Activated CD4-positive, alpha-beta T cell treated with anti-CD3 and anti-CD28 coated beads, Interleukin-2, amount 10 ng/mL, durations not matched to agents 24 days and 14 days (primary cell): ENCODE data around the gene LELP1. TPM values are rescaled to one million over a fixed set of nuclear protein-coding genes. Genes with fewer than 3 reads are reported as not detected.
A peak's percentile ranks its signal among the peaks of the same experiment; 100 is the strongest.
"Not testable (repeated sequence)": the region's sequence is repeated elsewhere in the genome, so short reads cannot be mapped to it uniquely, and the experiment has no call there.

ENCODE experiments used
- DNase-seq: peaks from one replicate; pipeline ENCODE4 v3.0.0; 2022
- H3K27ac Mint-ChIP-seq: one replicate; pipeline ENCODE4 v1.8.0; 2022; ENCODE audit warnings: mild to moderate bottlenecking, mixed read lengths
- H3K27me3 Mint-ChIP-seq: one replicate; pipeline ENCODE4 v1.8.0; 2022; ENCODE audit warnings: mixed read lengths
- H3K36me3 Mint-ChIP-seq: one replicate; pipeline ENCODE4 v1.8.0; 2022; ENCODE audit warnings: low read depth, mild to moderate bottlenecking, mixed read lengths
- H3K4me1 Mint-ChIP-seq: one replicate; pipeline ENCODE4 v1.8.0; 2021; ENCODE audit warnings: mixed read lengths
- H3K4me3 Mint-ChIP-seq: one replicate; pipeline ENCODE4 v1.8.0; 2022; ENCODE audit warnings: mild to moderate bottlenecking, moderate library complexity, mixed read lengths
- H3K9me3 Mint-ChIP-seq: one replicate; pipeline ENCODE4 v1.8.0; 2021; ENCODE audit warnings: mixed read lengths
- intact Hi-C: fragments of 100-400 bp; cut with micrococcal nuclease; formaldehyde crosslinking; loops from one replicate; pipeline ENCODE4 v1.15.1; 2023
- total RNA-seq: library from RNA; stranded (reverse); gene quantifications from 2 replicates; pipeline ENCODE4 v1.2.3, GENCODE V29; 2022

LELP1 gene
- total RNA-seq, result not detected in 2 replicates

- Mint-ChIP-seq H3K4me3 (no peak within 1 kb of the TSS), H3K9me3 (no peaks in the 10 kb centered on the region), H3K27ac (no peak within 1 kb of the TSS), H3K27me3 (peaks cover 15% of the 10 kb centered on the region), H3K4me1 (no peaks in the 10 kb centered on the region), H3K36me3 (no peaks in the 10 kb centered on the region)
- no peak for DNase-seq
- intact Hi-C loops, result no loop called here
Measured at GRCh38 chr1:153203130-153203529, at the start of gene LELP1. LELP1 (plus strand) TSS chr1:153203430; CDS start chr1:153204708, 1,278 bp downstream.

DNA sequence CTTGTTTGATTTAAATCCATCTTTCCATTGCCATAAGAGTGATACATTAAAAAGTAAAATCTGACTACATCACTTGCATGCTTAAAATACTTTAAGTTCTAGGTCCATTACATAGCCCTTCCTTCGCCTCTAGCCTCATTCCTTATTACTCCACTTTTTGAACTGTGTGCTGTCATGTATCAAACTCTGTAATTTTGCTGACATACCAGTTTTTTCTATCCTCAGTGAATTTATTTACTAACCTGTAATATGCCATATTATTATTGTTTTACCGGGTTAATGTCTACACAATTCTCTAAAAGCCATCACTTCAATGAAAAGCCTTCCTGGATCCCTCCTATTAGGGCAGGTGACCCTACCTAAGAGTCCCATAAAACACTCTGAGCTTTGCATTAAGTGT, 47.7 kb upstream of the LELP1 start:
- no peaks in the 10 kb centered on the region for H3K4me1 Mint-ChIP-seq
- no peak overlapping the region for H3K4me3 Mint-ChIP-seq
- intact Hi-C loops, result no loop called here
- no peak overlapping the region for H3K27ac Mint-ChIP-seq
- peaks cover 13% of the 10 kb centered on the region for H3K27me3 Mint-ChIP-seq
- no peaks in the 10 kb centered on the region for H3K9me3 Mint-ChIP-seq
- no peak for DNase-seq
- H3K36me3 Mint-ChIP-seq, result no peaks in the 10 kb centered on the region

DNA sequence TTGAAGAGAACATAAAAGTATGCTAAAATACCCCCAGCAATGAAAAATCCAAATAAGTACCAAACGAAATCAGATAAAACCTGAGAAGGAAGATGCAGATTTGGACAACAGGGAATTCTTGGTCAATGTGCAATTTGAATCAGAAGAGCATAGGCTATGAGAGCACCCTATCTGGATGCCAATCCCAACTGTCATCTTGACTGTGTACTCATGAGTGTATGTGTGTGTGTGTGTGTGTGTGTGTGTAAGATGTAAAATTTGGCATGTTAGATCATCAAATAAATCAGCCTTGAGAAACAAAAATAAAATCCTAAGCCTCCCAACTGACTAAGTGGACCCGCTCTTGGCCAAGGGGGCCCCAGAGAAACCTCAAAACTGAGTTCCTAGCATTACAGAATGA, 34.5 kb upstream of the LELP1 start:
- Mint-ChIP-seq H3K9me3 (no peaks in the 10 kb centered on the region), H3K4me3 (no peak overlapping the region), H3K4me1 (no peaks in the 10 kb centered on the region), H3K27ac (no peak overlapping the region), H3K27me3 (no peaks in the 10 kb centered on the region), H3K36me3 (no peaks in the 10 kb centered on the region)
- intact Hi-C loops, result no loop called here
- DNase-seq, result no peak

GRCh38 chr1:153174624-153175023, 28.6 kb upstream of the LELP1 start:
- Mint-ChIP-seq H3K27me3 (peaks cover 6% of the 10 kb centered on the region), H3K4me3 (no peak overlapping the region), H3K4me1 (no peaks in the 10 kb centered on the region), H3K36me3 (no peaks in the 10 kb centered on the region), H3K9me3 (no peaks in the 10 kb centered on the region), H3K27ac (no peak overlapping the region)
- DNase-seq, result no peak
- intact Hi-C loops, result no loop called here

- Mint-ChIP-seq H3K27me3 (peaks cover 8% of the 10 kb centered on the region), H3K27ac (no peak overlapping the region), H3K36me3 (no peaks in the 10 kb centered on the region), H3K4me3 (no peak overlapping the region), H3K9me3 (no peaks in the 10 kb centered on the region), H3K4me1 (no peaks in the 10 kb centered on the region)
- intact Hi-C loops, result no loop called here
- DNase-seq, result no peak
Measured at GRCh38 chr1:153178922-153179321, 24.3 kb upstream of the LELP1 start.

GRCh38 chr1:153180556-153180955, 22.7 kb upstream of the LELP1 start:
- intact Hi-C loops, result no loop called here
- H3K9me3 Mint-ChIP-seq, result peaks cover 3% of the 10 kb centered on the region
- no peak overlapping the region for H3K4me3 Mint-ChIP-seq

DNA sequence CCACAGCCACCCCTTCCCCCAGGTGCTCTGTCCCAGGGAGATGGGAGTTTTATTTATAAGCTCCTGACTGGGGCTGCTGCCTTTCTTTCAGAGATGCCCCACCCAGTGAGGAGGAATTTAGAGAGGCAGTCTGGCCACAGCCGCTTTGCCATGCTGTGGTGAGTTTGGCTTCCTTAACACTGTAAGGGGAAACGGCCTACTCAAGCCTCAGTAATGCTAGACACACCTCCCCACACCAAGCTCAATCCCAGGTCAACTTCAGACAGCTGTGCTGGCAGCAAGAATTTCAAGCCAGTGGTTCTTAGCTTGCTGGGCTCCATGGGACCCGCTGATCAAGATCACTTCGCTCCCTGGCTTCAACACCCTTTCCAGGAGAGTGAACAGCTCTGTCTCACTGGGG, 14.9 kb upstream of the LELP1 start:
- H3K4me3 Mint-ChIP-seq, H3K9me3 Mint-ChIP-seq, intact Hi-C loops, DNase-seq, H3K27ac Mint-ChIP-seq, H3K36me3 Mint-ChIP-seq, H3K4me1 Mint-ChIP-seq: not testable (repeated sequence)
- peaks cover 10% of the 10 kb centered on the region for H3K27me3 Mint-ChIP-seq

More at GRCh38 chr1:153180556-153180955, 22.7 kb upstream of the LELP1 start:
- no peak for DNase-seq
- Mint-ChIP-seq H3K27ac (no peak overlapping the region), H3K36me3 (no peaks in the 10 kb centered on the region), H3K4me1 (no peaks in the 10 kb centered on the region), H3K27me3 (peaks cover 8% of the 10 kb centered on the region)

GRCh38 chr1:153190373-153190772, 12.9 kb upstream of the LELP1 start:
- DNase-seq, result no peak
- Mint-ChIP-seq H3K27ac (no peak overlapping the region), H3K9me3 (peaks cover 6% of the 10 kb centered on the region), H3K36me3 (no peaks in the 10 kb centered on the region), H3K4me1 (no peaks in the 10 kb centered on the region), H3K4me3 (no peak overlapping the region), H3K27me3 (peaks cover 19% of the 10 kb centered on the region)
- intact Hi-C loops, result no loop called here

GRCh38 chr1:153192697-153193096, 10.5 kb upstream of the LELP1 start:
- Mint-ChIP-seq H3K4me3 (no peak overlapping the region), H3K27me3 (peaks cover 19% of the 10 kb centered on the region), H3K4me1 (no peaks in the 10 kb centered on the region), H3K36me3 (no peaks in the 10 kb centered on the region), H3K9me3 (no peaks in the 10 kb centered on the region), H3K27ac (no peak overlapping the region)
- intact Hi-C loops, result no loop called here
- DNase-seq, result no peak

DNA sequence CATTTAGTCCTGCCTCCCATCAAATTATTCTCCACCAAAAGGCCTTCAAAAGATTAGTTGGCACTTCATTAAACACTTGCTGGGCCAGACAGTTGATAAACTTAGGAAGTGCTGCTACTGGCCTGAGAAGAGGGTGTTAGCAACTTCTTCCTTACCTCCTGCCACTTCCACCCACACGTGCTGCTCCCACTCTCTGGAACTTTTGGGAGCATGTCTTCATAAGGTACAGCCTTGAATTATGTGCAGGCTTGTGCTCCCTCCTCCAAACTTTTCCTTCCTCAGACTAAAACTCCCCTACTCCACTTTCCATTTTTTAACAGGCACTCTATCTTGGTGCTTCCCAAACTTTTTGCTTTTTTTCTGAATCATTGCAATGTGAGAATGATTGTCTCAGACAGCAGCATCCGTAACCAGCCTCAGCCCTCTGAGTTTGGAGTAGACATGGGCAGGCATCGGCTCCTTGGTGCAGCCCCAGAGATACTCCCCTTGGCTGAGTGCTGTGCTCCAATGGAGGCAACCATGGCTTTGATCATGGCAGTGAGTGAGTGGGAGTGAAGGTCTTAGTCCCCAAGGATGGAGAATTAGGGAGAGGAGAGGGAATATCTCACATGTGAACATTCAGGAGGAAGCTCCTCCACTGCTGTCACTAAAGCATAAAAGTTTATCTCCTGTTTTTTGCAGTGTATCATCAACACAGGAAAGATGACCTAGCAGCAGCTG, 8.7 kb upstream of the LELP1 start:
- Mint-ChIP-seq H3K9me3 (no peaks in the 10 kb centered on the region), H3K36me3 (no peaks in the 10 kb centered on the region), H3K4me3 (no peak overlapping the region), H3K27ac (no peak overlapping the region), H3K4me1 (no peaks in the 10 kb centered on the region), H3K27me3 (peaks cover 25% of the 10 kb centered on the region)
- intact Hi-C loops, result no loop called here
- no peak for DNase-seq

DNA sequence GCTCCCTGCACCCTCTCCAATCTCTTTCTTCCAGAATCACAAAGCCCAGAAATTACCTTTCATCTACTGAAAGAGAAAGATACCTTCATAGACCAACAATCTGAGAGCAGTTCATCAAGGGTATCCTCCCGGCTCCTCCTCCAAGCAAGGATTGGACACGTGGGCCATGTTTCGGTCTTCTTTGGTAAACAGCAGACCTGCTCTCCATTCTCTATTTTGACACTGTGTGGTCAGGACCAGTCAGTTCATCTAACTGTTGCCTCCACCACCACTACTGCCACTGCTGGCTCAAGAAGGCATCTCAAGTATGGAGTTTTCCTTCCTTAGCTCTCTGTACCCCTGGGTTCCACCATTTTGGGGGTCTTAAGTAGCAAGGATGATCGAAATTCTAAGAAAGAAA, 8.0 kb upstream of the LELP1 start:
- Mint-ChIP-seq H3K36me3 (no peaks in the 10 kb centered on the region), H3K27me3 (peaks cover 27% of the 10 kb centered on the region), H3K4me3 (no peak overlapping the region), H3K4me1 (no peaks in the 10 kb centered on the region), H3K9me3 (no peaks in the 10 kb centered on the region), H3K27ac (no peak overlapping the region)
- intact Hi-C loops, result no loop called here
- DNase-seq, result no peak

DNA sequence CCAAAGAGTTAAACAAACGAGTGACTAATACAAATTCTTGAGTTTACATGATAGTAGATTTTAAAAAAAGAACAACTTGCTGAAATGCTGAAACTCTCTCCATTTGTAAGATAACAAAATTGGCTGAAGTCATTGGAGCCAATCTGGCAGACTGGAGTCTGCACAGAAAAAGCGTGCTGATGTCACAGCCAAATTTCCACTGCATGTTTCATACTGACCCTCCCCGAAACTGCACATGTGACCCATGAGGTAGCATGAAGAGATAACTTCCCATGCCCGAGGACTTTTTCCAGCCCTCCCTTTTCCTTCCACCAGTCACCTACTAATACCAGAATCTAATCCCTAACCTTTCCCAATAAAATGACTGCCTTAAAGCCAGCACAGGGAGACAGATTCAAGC, 1.2 kb upstream of the LELP1 start:
- Mint-ChIP-seq H3K27me3 (peaks cover 11% of the 10 kb centered on the region), H3K4me3 (no peak overlapping the region), H3K27ac (no peak overlapping the region), H3K4me1 (no peaks in the 10 kb centered on the region), H3K9me3 (no peaks in the 10 kb centered on the region), H3K36me3 (no peaks in the 10 kb centered on the region)
- no peak for DNase-seq
- intact Hi-C loops, result no loop called here

DNA sequence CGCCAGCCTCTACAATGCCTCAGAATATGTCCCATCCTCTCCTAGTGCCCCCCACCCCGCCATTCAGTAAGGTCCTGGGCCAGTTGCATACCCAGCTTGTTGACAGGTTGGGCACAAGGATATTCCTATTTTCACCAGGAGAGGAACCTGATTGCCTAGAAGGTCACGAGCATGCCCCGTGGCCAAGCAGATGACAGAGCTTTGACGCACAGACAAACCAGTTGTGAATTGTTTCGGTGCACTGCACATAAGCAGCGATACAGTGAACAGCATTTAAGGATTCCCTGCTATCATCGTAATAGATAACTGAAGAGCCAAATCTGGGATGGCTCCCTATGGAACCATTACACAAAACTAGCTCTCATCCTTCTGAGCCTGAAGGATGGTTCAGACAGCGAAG, 3.4 kb downstream of the LELP1 start:
- Mint-ChIP-seq H3K9me3 (no peaks in the 10 kb centered on the region), H3K27ac (no peak overlapping the region), H3K4me3 (no peak overlapping the region), H3K36me3 (no peaks in the 10 kb centered on the region), H3K27me3 (peaks cover 9% of the 10 kb centered on the region), H3K4me1 (no peaks in the 10 kb centered on the region)
- peak; percentile 37 for DNase-seq
- intact Hi-C loops, result no loop called here

GRCh38 chr1:153210206-153210605, 7.0 kb downstream of the LELP1 start:
- DNase-seq, result no peak
- Mint-ChIP-seq H3K4me3 (no peak overlapping the region), H3K9me3 (no peaks in the 10 kb centered on the region), H3K27ac (no peak overlapping the region), H3K36me3 (no peaks in the 10 kb centered on the region), H3K27me3 (peaks cover 8% of the 10 kb centered on the region), H3K4me1 (no peaks in the 10 kb centered on the region)
- intact Hi-C loops, result no loop called here

GRCh38 chr1:153212201-153212600, 9.0 kb downstream of the LELP1 start:
- Mint-ChIP-seq H3K27ac (no peak overlapping the region), H3K36me3 (no peaks in the 10 kb centered on the region), H3K4me1 (peaks cover 5% of the 10 kb centered on the region), H3K27me3 (peaks cover 17% of the 10 kb centered on the region), H3K4me3 (no peak overlapping the region), H3K9me3 (no peaks in the 10 kb centered on the region)
- intact Hi-C loops, result no loop called here
- no peak for DNase-seq
